Measurements from ENCODE around the gene LRP1B.

Gene LRP1B

DNA sequence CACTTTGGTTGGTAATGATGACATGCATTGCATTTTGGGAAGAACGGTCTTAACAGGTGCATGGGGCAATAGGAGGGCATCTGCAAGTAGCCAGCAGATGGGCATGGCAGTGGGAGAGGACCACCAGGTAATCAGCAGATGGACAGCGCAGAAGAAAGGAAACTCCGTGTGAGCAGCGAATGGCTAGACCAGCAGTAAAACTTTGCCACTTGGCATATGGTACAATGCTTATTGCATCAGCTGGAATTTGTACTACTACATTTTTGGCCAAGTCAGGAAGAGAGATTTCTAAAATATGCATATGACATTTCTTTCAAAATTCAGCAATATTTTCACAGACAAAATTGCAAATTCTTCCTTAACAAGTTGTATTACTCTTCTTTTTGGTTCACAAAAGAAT is 768.5 kb downstream of the LRP1B start:
- in situ Hi-C loops (cut with MboI; ENCODE audit: low sequenced_read_pairs): no loop called here

GRCh38 chr2:141348481-141348880 is 782.3 kb downstream of the LRP1B start:
- in situ Hi-C loops (cut with MboI; ENCODE audit: low sequenced_read_pairs): no loop called here

GRCh38 chr2:141341444-141341843 is 789.4 kb downstream of the LRP1B start:
- in situ Hi-C loops (cut with MboI; ENCODE audit: low sequenced_read_pairs): no loop called here

DNA sequence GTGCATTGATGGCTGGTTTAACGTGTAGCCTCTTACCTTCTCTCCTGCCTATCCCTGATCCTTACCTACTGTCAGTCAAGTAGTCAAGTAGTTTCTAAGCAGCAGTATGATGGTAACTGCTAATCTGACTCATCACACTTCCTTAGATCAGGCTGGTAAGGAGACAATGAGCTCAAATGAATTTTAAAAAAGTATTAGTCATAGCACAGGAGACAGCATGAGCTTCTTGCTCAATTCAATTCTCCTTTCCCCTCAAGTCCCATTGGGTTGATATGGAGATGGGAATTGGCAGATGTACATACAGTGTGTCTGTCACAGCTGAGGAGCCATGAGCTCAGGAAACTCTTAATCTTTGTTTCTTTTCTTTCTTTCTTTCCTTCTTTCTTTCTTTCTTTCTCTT is 799.7 kb downstream of the LRP1B start:
- in situ Hi-C loops (cut with MboI; ENCODE audit: low sequenced_read_pairs): no loop called here

DNA sequence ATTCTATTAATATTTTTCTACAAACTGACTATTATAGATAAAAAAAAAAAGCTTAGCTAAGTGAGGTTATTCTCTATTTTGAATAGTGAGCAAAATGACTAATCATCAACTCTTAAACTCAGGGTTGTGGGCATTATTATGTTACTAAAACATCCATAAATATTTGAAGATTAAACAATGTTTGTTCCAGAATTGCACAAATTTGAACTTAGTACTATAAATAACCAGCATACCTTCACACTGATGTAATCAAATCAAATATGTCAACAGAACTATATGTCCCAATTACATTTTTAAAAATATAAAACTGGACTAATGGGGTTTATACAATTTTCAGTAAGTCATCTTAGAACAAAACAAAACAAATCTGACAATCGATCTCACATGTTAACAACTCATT is 800.9 kb downstream of the LRP1B start:
- in situ Hi-C loops (cut with MboI; ENCODE audit: low sequenced_read_pairs): no loop called here

- in situ Hi-C loops (cut with MboI; ENCODE audit: low sequenced_read_pairs): no loop called here
Measured at GRCh38 chr2:141323571-141323970, 807.2 kb downstream of the LRP1B start.

DNA sequence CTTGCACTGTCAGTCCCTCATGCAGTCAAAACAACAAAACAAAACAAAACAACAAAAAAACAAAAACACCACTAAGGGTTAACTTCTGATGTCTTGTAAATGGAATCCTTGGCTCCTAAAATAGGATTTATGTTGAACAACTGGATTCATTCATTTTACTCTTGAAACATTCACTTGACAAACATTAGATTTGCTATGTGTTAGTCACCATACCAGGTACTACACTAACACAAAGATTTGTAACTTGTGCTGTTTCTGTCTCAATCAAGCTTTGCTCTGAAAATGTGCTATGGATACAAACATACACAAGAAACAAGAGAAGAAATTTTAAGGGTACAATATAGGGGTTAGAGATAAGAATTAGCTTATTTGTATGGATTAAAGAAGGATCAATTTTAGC is 812.8 kb downstream of the LRP1B start:
- in situ Hi-C loops (cut with MboI; ENCODE audit: low sequenced_read_pairs): no loop called here

- in situ Hi-C loops (cut with MboI; ENCODE audit: low sequenced_read_pairs): no loop called here
Measured at GRCh38 chr2:141316606-141317005, 814.2 kb downstream of the LRP1B start.

- in situ Hi-C loops (cut with MboI; ENCODE audit: low sequenced_read_pairs): no loop called here
Measured at GRCh38 chr2:141316103-141316502, 814.7 kb downstream of the LRP1B start.

DNA sequence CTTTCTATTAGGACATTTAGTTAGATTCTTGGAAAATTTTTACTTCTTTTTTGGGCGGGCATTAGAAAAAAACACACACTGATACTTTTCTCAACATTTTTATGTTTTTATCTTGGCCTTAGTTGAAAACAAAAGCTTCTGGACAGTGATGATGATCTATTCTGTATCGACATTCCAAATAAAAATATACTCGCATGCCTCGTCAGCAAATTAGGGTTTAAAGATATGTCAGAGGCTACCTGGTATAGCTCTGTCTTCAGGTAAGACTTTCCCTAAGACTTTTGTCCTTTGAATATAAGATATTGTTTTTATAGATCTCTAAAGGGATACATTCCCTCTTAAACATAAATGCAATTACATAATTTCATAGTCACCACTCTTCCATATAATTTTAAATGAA is 816.8 kb downstream of the LRP1B start:
- in situ Hi-C loops (cut with MboI; ENCODE audit: low sequenced_read_pairs): no loop called here

GRCh38 chr2:141311430-141311829 is 819.4 kb downstream of the LRP1B start:
- in situ Hi-C loops (cut with MboI; ENCODE audit: low sequenced_read_pairs): no loop called here

DNA sequence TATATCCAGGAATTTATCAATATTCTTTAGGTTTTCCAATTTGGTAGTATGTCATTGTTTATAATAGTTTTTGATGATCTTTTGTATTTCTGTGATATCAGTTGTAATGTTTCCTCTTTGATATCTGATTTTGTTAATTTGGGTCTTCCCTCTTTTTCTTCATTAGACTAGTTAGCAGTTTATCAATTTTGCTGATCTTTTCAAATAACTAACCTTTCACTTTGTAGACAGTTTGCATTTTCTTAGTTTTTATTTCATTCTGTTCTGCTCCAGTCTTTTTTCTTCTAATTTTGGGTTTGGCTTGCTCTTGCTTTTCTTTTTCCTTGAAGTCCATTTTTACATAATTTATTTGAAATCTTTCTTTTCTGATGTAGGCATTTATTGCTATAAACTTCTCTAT is 824.4 kb downstream of the LRP1B start:
- in situ Hi-C loops (cut with MboI; ENCODE audit: low sequenced_read_pairs): no loop called here

GRCh38 chr2:141301551-141301950 is 829.3 kb downstream of the LRP1B start:
- in situ Hi-C loops (cut with MboI; ENCODE audit: low sequenced_read_pairs): no loop called here

- in situ Hi-C loops (cut with MboI; ENCODE audit: low sequenced_read_pairs): no loop called here
Measured at GRCh38 chr2:141280037-141280436, 850.8 kb downstream of the LRP1B start.

DNA sequence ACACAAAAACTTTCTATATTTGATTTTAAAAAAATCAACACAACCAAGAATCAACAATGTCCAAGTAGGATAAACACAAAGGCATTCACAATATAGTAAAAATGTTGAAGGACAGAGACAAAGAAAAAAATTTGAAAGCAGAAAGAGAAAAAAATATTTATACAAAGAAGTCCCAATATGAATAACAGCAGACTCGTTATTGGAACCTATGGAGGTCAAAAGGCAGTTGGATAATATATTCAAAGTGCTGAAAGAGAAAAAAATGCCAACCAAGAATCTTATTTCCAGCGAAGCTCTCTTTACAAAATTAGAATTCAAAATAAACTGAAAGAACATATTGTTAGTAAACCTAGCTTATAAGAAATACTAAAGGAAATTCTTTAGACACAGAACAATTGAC is 859.5 kb downstream of the LRP1B start:
- in situ Hi-C loops (cut with MboI; ENCODE audit: low sequenced_read_pairs): no loop called here

DNA sequence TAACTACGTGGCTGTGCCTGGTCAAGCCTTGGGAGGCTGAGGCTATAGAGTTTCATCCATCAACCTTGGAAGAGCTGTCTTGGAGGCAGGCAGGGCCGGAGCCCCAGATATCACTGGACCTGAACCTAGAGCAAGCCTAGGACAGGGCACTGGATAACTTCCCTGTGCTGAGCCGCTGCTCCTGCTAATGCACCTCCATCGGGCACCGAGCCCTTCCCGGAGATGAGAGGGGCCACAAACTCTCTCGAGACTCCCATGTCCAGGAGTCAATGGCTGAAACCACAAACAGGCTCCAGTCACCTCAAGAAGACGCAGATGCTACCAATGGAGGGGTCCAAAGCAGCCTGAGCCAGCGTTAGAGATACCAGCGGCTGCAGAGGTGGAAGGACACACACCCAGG is 866.0 kb downstream of the LRP1B start:
- in situ Hi-C loops (cut with MboI; ENCODE audit: low sequenced_read_pairs): no loop called here

- in situ Hi-C loops (cut with MboI; ENCODE audit: low sequenced_read_pairs): no loop called here
Measured at GRCh38 chr2:141260911-141261310, 869.9 kb downstream of the LRP1B start.

GRCh38 chr2:141259683-141260082 is 871.1 kb downstream of the LRP1B start:
- in situ Hi-C loops (cut with MboI; ENCODE audit: low sequenced_read_pairs): no loop called here

DNA sequence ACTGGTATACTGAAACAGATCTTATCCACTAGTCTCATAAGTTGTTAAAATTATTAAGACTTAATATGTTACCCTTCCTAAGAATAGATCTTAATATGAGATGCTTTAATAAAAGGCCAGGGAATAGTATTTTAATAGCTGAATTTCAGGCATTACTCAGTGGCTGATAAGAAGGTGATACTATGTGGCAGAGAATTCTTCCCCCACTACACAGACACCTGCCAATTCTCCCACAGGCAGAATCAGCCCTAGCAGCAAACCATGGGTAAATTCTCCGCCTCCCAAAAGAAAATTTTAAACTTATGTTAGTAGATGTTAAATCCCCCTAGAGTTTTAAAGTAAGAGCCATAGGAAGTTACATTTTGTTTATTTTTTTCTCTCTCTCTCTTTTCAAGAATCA is 888.8 kb downstream of the LRP1B start:
- in situ Hi-C loops (cut with MboI; ENCODE audit: low sequenced_read_pairs): no loop called here

- in situ Hi-C loops (cut with MboI; ENCODE audit: low sequenced_read_pairs): no loop called here
Measured at GRCh38 chr2:141226560-141226959, 904.3 kb downstream of the LRP1B start.

DNA sequence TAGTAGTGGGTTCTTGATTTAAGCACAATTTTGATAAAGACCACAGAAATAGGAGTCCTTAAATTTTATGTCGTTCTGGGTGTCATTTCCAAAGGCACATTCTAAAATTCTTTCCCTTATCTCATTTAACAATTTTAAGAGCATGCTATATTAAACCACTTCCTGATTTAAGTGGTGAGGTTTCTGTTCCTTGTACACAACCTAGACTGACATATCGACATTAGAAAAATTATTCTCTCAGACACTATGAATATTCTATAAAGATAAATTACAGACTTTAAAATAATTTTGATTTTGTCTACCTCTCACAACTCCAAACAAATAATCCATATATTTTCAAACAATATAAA is 923.8 kb downstream of the LRP1B start:
- in situ Hi-C loops (cut with MboI; ENCODE audit: low sequenced_read_pairs): no loop called here

DNA sequence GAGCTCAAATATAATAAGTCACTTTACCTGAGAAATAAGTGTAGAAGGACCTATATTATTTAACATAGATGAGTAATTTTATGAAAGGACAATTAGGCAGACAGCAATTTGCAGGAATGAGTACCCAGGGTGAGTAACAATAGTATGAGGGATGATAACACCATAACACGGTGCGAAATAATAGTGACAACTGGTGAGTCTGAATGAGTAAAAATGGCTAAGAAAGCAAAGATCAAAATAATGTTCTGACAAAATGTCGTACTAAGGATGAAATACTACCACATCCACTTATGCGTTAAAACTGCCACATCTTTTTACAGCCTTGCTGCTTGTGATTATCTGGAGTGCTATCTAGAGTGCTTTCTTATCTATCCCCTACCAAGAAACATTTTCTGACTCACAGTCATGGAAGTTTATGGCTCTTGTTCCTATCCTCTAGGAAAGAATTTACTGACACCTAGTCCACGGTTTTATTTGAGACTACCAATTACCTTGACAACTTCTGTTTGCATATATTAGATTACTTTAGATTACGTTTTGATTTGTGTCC is 929.7 kb downstream of the LRP1B start:
- in situ Hi-C loops (cut with MboI; ENCODE audit: low sequenced_read_pairs): no loop called here

GRCh38 chr2:141200191-141200590 is 930.6 kb downstream of the LRP1B start:
- in situ Hi-C loops (cut with MboI; ENCODE audit: low sequenced_read_pairs): no loop called here

- in situ Hi-C loops (cut with MboI; ENCODE audit: low sequenced_read_pairs): no loop called here
Measured at GRCh38 chr2:141199711-141200110, 931.1 kb downstream of the LRP1B start.
